ENCODE data around the gene CFAP46. TPM values are rescaled to one million over a fixed set of nuclear protein-coding genes. Genes with fewer than 3 reads are reported as not detected.

Gene CFAP46
- total RNA-seq, 2 experiments from 2014 or later: 0.34 TPM; not detected in 1

DNA sequence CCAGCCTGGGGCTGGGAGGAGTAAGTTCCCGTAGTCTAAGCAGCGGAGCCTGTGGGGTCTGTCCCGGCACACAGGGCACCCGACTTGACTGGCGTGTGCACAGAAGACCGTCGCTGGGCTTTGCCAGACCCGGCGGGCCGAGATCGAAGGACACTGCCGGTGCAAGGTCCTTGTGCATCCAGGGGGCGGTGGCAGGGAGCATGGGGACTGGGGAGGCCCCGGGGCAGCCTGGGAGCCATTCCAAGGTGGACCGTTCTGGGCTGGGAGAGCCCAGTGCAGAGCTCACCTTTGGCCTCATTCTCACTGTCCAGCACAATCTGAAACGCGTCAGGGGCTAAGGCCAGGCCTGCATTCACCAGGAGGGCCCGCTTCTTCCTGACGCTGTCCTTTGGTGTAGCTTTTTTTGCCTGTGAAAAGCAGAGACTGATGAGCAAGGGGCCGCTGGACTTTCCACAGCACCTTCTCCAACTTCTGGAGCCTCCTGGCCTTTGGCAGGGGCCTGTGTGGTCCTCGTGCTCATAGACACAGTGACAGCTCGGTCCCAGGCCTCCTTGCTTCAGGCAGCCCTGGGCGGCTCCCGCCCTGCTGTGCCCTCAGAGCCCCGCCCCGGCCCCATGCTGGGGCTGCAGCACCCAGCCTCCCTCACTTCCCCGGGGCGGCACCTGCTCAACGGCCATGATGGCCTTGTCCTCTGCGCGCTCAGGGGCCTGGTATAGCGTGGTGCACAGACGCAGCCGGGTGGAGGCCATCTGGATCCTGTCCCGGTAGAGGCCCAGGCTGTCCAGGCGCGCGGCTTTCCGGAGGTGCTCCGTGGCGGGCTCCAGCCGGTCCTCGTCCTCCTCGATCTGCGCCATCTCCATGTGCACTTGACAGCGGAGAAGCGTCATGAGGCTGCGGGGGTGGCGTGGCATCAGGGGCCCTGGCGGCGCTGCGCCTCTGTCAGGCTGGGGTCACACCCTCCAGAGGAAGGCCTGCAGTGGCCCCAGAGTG lies 20.3 kb downstream of the CFAP46 start:
- no peak for ATAC-seq
- Mint-ChIP-seq H3K9me3 (no peaks in the 10 kb centered on the region), H3K27me3 (no peaks in the 10 kb centered on the region), H3K36me3 (ENCODE audit: low read depth) (no peaks in the 10 kb centered on the region), H3K27ac (no peak overlapping the region), H3K4me1 (ENCODE audit: low read depth) (no peaks in the 10 kb centered on the region), H3K4me3 (no peak overlapping the region)
- intact Hi-C loops (cut with micrococcal nuclease): no loop called here
- TF ChIP-seq, protein P1, sequence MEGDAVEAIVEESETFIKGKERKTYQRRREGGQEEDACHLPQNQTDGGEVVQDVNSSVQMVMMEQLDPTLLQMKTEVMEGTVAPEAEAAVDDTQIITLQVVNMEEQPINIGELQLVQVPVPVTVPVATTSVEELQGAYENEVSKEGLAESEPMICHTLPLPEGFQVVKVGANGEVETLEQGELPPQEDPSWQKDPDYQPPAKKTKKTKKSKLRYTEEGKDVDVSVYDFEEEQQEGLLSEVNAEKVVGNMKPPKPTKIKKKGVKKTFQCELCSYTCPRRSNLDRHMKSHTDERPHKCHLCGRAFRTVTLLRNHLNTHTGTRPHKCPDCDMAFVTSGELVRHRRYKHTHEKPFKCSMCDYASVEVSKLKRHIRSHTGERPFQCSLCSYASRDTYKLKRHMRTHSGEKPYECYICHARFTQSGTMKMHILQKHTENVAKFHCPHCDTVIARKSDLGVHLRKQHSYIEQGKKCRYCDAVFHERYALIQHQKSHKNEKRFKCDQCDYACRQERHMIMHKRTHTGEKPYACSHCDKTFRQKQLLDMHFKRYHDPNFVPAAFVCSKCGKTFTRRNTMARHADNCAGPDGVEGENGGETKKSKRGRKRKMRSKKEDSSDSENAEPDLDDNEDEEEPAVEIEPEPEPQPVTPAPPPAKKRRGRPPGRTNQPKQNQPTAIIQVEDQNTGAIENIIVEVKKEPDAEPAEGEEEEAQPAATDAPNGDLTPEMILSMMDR (IDR thresholded peaks at IDR 0.05): no peak
- CTCF ChIA-PET: no interaction called here
- POLR2A ChIA-PET: no interaction called here
- no peak for DNase-seq

DNA sequence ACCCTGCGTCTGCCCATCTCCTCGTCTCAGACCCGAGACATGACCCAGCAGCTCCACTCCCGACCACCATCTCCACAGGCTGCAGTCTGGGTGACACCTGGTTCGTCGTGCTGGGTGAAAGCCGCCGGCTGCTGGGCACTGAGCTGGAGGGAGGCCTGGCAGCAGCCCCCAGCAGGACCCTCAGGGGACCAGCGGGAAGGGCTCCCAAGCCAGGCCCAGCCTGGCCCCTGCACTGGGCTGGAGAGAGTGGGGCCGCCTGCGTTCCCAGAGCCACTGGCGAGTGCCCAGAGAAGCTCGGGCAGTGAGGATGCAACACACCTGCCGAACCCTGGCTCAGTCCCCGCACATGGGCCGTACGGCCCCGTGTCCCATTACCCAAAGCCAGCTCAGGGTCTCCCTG lies 21.3 kb downstream of the CFAP46 start:
- ATAC-seq (no peak), DNase-seq (no peak)
- Mint-ChIP-seq H3K4me1 (ENCODE audit: low read depth) (no peaks in the 10 kb centered on the region), H3K27ac (no peak overlapping the region), H3K27me3 (no peaks in the 10 kb centered on the region), H3K36me3 (ENCODE audit: low read depth) (no peaks in the 10 kb centered on the region), H3K4me3 (no peak overlapping the region), H3K9me3 (no peaks in the 10 kb centered on the region)
- CTCF ChIA-PET: no interaction called here
- POLR2A ChIA-PET: no interaction called here
- TF ChIP-seq, protein P1 (IDR thresholded peaks at IDR 0.05): no peak
- intact Hi-C loops (cut with micrococcal nuclease): no loop called here

DNA sequence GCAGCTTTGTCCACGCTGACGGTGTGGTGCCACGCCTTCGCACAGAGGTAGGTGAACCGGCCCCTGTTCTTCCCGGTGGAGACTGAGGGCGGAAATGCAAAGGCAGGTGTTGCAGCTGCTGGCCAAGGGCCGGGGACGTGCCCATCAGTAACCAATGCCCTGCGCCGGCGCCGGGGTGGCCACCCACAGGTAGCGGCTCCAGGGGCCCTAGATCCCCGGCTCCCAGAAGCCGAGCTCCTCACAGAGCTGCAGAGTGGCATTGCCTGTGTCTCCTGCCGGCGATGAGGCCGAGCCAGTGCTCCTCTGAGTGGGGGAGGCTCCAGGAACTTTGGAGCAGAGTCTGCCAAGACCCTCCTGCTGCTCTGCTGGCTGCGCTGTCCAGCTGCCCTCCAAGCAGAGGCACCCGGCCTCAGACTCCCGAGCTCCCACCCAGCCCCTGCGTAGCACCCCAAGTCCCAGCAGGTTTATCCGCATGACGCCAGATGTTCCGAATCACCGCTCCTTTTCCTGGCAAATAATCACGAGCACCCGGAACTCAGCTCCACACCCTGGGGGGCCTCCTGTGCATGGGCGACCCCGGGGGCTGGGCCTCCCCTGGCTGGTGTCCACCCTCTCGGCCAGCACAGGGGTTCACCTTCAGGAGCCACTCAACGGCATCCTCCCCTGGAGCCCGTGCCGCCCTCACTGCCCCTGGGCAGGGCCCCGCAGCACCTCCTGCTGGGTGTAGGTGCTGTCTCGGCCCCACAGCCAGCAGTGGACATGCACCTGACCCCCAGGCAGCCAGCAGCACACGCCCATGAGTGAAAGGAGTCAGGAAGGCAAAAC lies 22.1 kb downstream of the CFAP46 start:
- POLR2A ChIA-PET: no interaction called here
- intact Hi-C loops (cut with micrococcal nuclease): no loop called here
- H3K4me1 Mint-ChIP-seq (ENCODE audit: low read depth): no peaks in the 10 kb centered on the region
- H3K36me3 Mint-ChIP-seq (ENCODE audit: low read depth): no peaks in the 10 kb centered on the region
- ATAC-seq (no peak), DNase-seq (no peak)
- H3K4me3 Mint-ChIP-seq: no peak overlapping the region
- TF ChIP-seq, protein P1 (IDR thresholded peaks at IDR 0.05): no peak
- no peaks in the 10 kb centered on the region for H3K27me3 Mint-ChIP-seq
- CTCF ChIA-PET: no interaction called here
- H3K27ac Mint-ChIP-seq: no peak overlapping the region
- H3K9me3 Mint-ChIP-seq: no peaks in the 10 kb centered on the region

DNA sequence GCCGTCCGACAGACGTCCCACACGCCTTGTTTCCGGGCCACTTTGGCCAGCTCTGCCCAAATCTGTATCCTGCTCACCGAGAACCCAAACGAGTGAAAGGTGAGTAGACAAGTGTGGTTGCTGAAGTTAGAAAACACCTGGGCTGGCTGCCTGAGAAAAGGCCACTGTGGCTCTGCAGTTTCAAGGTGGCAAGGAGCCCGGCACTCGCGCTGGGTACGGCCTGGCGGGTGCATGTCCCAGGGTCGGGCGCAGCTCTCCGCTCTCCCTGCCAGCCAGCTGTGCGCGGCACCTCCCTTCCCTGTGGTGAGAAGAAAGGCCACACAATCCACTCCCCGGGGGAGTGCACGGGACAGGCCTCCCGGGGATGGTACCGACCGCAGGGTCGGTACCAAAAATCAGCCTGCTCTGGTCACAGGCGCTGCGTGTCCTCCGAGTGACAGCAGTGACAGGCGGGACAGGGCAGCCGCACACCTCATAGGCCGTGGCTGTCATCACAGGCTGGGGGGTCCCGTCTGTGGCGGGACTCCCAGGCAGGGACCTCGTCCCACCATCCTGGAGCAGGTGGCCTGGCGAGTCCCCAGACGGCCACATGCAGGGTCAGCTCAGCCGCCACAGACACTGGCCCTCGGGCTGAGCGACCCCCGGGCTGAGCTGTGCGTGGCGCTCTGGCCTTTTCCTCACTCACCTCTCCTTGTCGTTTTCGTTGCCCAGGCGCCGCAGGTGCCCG lies 22.8 kb downstream of the CFAP46 start:
- no peak for DNase-seq
- no peaks in the 10 kb centered on the region for H3K27me3 Mint-ChIP-seq
- H3K4me1 Mint-ChIP-seq (ENCODE audit: low read depth): no peaks in the 10 kb centered on the region
- H3K27ac Mint-ChIP-seq: no peak overlapping the region
- ATAC-seq: no peak
- no peaks in the 10 kb centered on the region for H3K9me3 Mint-ChIP-seq
- ChIA-PET POLR2A (no interaction called here), CTCF (no interaction called here)
- intact Hi-C loops (cut with micrococcal nuclease): no loop called here
- H3K4me3 Mint-ChIP-seq: no peak overlapping the region
- TF ChIP-seq, protein P1 (IDR thresholded peaks at IDR 0.05): no peak
- no peaks in the 10 kb centered on the region for H3K36me3 Mint-ChIP-seq (ENCODE audit: low read depth)

Data from activated CD8-positive, alpha-beta T cell treated with anti-CD3 and anti-CD28 coated beads for 36 hours (primary cell).